Colonic mucosa (tissue), 4 donors: ENCODE results near the gene TH. TPM values are rescaled to one million over a fixed set of nuclear protein-coding genes. Genes with fewer than 3 reads are reported as not detected.

ENCODE experiments used
- DNase-seq: peaks from one replicate; pipeline ENCODE4 v3.0.0-alpha.2; 2020
- H3K27ac ChIP-seq: fragments of 200-600 bp; one replicate; pipeline ENCODE4 v1.8.0; 2021
- H3K27me3 ChIP-seq: fragments of 200-600 bp; one replicate; pipeline ENCODE4 v1.8.0; 2021
- H3K36me3 ChIP-seq: fragments of 200-600 bp; one replicate; pipeline ENCODE4 v1.8.0; 2021
- H3K4me1 ChIP-seq: fragments of 200-600 bp; one replicate; pipeline ENCODE4 v1.8.0; 2021; ENCODE audit warnings: mild to moderate bottlenecking
- H3K4me3 ChIP-seq: fragments of 200-600 bp; one replicate; pipeline ENCODE4 v1.8.0; 2021
- H3K9ac ChIP-seq, 2 donors: one replicate each; pipeline ENCODE4 v1.7.0; 2013; ENCODE audit warnings: control low read depth in 2 of 2, low read depth in 2 of 2, low read length in 2 of 2
- H3K9me3 ChIP-seq: fragments of 200-600 bp; one replicate; pipeline ENCODE4 v1.8.0; 2021
- CTCF ChIP-seq: fragments of 200-600 bp; IDR thresholded peaks from one replicate; pipeline ENCODE4 v1.8.0; 2022; ENCODE audit warnings: antibody characterized with exemption, mild to moderate bottlenecking
- intact Hi-C: fragments of 100-400 bp; cut with DNase I; formaldehyde crosslinking; loops from one replicate; pipeline ENCODE4 v1.14.1; 2022
- total RNA-seq, 2 donors: library from RNA; stranded (reverse); fragmentation: NEBNext Ultra II Directional in 1 of 2; extraction: Animal tissue kit (Norgen Biotek cat#: 25700) in 1 of 2; gene quantifications; one replicate each; pipeline ENCODE4 v1.2.1, GENCODE V29; 2021
- donor health status: healthy.
- donor health status: DM: no; HTN: no; CAD: no.
- donor health status: DM: no; HTN: no; CAD: no.

TH gene
- total RNA-seq, 2 donors from 2014 or later, result 0.15 TPM; not detected in 1

GRCh38 chr11:2172676-2173075 lies 1.1 kb upstream of the TH start:
- intact Hi-C loops, result no loop called here
- no peak overlapping the region for H3K4me3 ChIP-seq
- H3K4me1 ChIP-seq, result no peaks in the 10 kb centered on the region
- no peak overlapping the region for H3K9ac ChIP-seq
- TF ChIP-seq CTCF, result no peak
- H3K9me3 ChIP-seq, result no peaks in the 10 kb centered on the region
- no peak for DNase-seq
- H3K27me3 ChIP-seq, result no peaks in the 10 kb centered on the region
- H3K27ac ChIP-seq, result no peak overlapping the region
- H3K36me3 ChIP-seq, result no peaks in the 10 kb centered on the region

GRCh38 chr11:2169626-2170570 lies 1.7 kb downstream of the TH start:
- peaks cover 8% of the 10 kb centered on the region for H3K27me3 ChIP-seq
- no peaks in the 10 kb centered on the region for H3K36me3 ChIP-seq
- no peaks in the 10 kb centered on the region for H3K9me3 ChIP-seq
- H3K9ac ChIP-seq, result no peak overlapping the region
- TF ChIP-seq CTCF, result no peak
- H3K4me1 ChIP-seq, result no peaks in the 10 kb centered on the region
- intact Hi-C loops, result no loop called here
- H3K27ac ChIP-seq, result no peak overlapping the region
- DNase-seq, result no peak
- H3K4me3 ChIP-seq, result no peak overlapping the region

GRCh38 chr11:2169005-2169378 lies 2.6 kb downstream of the TH start:
- Histone ChIP-seq H3K27me3 (peaks cover 8% of the 10 kb centered on the region), H3K4me3 (no peak overlapping the region), H3K9me3 (no peaks in the 10 kb centered on the region), H3K9ac (no peak overlapping the region), H3K36me3 (no peaks in the 10 kb centered on the region), H3K27ac (no peak overlapping the region), H3K4me1 (no peaks in the 10 kb centered on the region)
- intact Hi-C loops, result no loop called here
- no peak for TF ChIP-seq CTCF
- DNase-seq, result no peak

- H3K9ac ChIP-seq, result no peak overlapping the region
- H3K27ac ChIP-seq, result no peak overlapping the region
- H3K27me3 ChIP-seq, result peaks cover 8% of the 10 kb centered on the region
- H3K4me3 ChIP-seq, result no peak overlapping the region
- intact Hi-C loops, result no loop called here
- no peaks in the 10 kb centered on the region for H3K9me3 ChIP-seq
- no peak for DNase-seq
- no peaks in the 10 kb centered on the region for H3K36me3 ChIP-seq
- H3K4me1 ChIP-seq, result no peaks in the 10 kb centered on the region
- TF ChIP-seq CTCF, result no peak
These were observed 3.2 kb downstream of the TH start for GRCh38 chr11:2168286-2169004.

- no peaks in the 10 kb centered on the region for H3K4me1 ChIP-seq
- H3K9me3 ChIP-seq, result no peaks in the 10 kb centered on the region
- no peak overlapping the region for H3K27ac ChIP-seq
- H3K27me3 ChIP-seq, result peaks cover 8% of the 10 kb centered on the region
- intact Hi-C loops, result no loop called here
- H3K9ac ChIP-seq, result no peak overlapping the region
- H3K36me3 ChIP-seq, result no peaks in the 10 kb centered on the region
- no peak for DNase-seq
- H3K4me3 ChIP-seq, result no peak overlapping the region
- no peak for TF ChIP-seq CTCF
These were observed 4.2 kb downstream of the TH start for GRCh38 chr11:2167141-2168045.
